GM18873 (cell line): ENCODE measurements around the gene LNX1.
"Not testable (repeated sequence)": the region's sequence is repeated elsewhere in the genome, so short reads cannot be mapped to it uniquely, and the experiment has no call there.

Source experiments
- ATAC-seq: cut with Tn5 transposase; IDR thresholded peaks from one replicate; pipeline ENCODE4 v1.9.1; 2021; ENCODE audit warnings: mild to moderate bottlenecking, moderate library complexity, moderate number of reproducible peaks; ENCODE audit not compliant: unreplicated experiment, low FRiP score

Gene LNX1

GRCh38 chr4:53477636-53478035 is 113.7 kb downstream of the LNX1 start:
- ATAC-seq = no peak

GRCh38 chr4:53477038-53477565 is 114.2 kb downstream of the LNX1 start:
- ATAC-seq = no peak

GRCh38 chr4:53476232-53477037 is 114.9 kb downstream of the LNX1 start:
- no peak for ATAC-seq

- ATAC-seq = not testable (repeated sequence)
Measured at GRCh38 chr4:53466576-53466975, 124.7 kb downstream of the LNX1 start.

GRCh38 chr4:53465891-53466290 is 125.4 kb downstream of the LNX1 start:
- ATAC-seq = no peak

GRCh38 chr4:53465281-53465680 is 126.0 kb downstream of the LNX1 start:
- no peak for ATAC-seq

GRCh38 chr4:53463340-53463739 is 127.9 kb downstream of the LNX1 start:
- no peak for ATAC-seq

GRCh38 chr4:53461244-53461643 is 130.0 kb downstream of the LNX1 start:
- ATAC-seq = no peak

- no peak for ATAC-seq
Measured at GRCh38 chr4:53459548-53459947, 131.7 kb downstream of the LNX1 start.

- ATAC-seq = no peak
Measured at GRCh38 chr4:53456178-53456577, 135.1 kb downstream of the LNX1 start.

GRCh38 chr4:53455766-53456165 is 135.5 kb downstream of the LNX1 start:
- no peak for ATAC-seq

GRCh38 chr4:53453385-53453784 is 137.9 kb downstream of the LNX1 start:
- no peak for ATAC-seq

GRCh38 chr4:53450773-53451172 is 140.5 kb downstream of the LNX1 start:
- ATAC-seq = no peak

- no peak for ATAC-seq
Measured at GRCh38 chr4:53444954-53445353, 146.3 kb downstream of the LNX1 start.

GRCh38 chr4:53441564-53441963 is 149.7 kb downstream of the LNX1 start:
- no peak for ATAC-seq

- no peak for ATAC-seq
Measured at GRCh38 chr4:53436251-53436650, 155.0 kb downstream of the LNX1 start.

- peak; percentile 80 for ATAC-seq
Measured at GRCh38 chr4:53432528-53433424, 158.5 kb downstream of the LNX1 start.

- no peak for ATAC-seq
Measured at GRCh38 chr4:53431052-53431451, 160.2 kb downstream of the LNX1 start.

GRCh38 chr4:53427366-53427765 is 163.9 kb downstream of the LNX1 start:
- no peak for ATAC-seq

- no peak for ATAC-seq
Measured at GRCh38 chr4:53424280-53424679, 167.0 kb downstream of the LNX1 start.

- no peak for ATAC-seq
Measured at GRCh38 chr4:53422367-53422766, 168.9 kb downstream of the LNX1 start.
